ENCODE measurements around the gene COX7A2. TPM values are rescaled to one million over a fixed set of nuclear protein-coding genes. Genes with fewer than 3 reads are reported as not detected.
A peak's percentile ranks its signal among the peaks of the same experiment; 100 is the strongest.

Gene COX7A2
- total RNA-seq, 4 donors from 2014 or later: 166 to 413 (median 222) TPM

DNA sequence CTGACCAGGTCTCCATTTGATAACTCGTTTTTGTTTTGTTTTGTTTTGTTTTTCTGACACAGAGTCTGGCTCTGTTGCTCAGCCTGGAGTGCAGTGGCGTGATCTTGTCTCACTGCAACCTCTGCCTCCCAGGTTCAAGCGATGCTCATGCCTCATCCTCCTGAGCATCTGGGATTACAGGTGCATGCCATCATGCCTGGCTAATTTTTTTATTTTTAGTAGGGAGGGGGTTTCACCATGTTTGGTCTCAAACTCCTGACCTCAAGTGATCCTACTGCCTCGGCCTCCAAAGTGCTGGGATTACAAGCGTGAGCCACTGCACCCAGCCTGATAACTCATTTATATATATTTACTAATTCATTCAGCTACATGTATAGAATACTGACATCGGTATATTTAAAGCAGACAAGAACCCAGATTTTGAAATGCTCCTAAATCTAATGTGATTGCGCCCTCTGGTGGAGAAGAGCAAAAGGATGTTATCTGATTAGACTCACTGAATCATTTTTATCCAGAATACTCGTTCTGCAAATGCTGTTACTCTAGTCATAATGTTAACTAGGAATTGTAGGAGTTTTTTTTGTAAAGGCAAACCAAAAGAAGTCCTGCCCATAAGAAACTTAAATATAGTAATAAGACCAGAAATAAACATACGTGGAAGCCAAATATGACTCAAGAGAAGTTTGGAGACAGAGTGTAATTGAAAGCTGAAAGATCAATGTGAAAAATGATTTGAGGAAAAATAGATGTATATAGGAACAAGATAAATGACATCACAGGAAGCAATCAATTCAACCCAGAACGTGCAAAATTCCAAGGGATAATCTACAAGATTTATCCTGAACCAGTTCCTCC, 32.5 kb downstream of the COX7A2 start:
- in situ Hi-C loops (cut with MboI; ENCODE audit: low sequenced_read_pairs in 4 of 4): loop anchor here (10.0 to 25.0 kb wide), 7 partner anchors 799 to 1549 kb away; partner anchors contain the start of gene SLC17A5 (in 1 of the 4)
- no peaks in the 10 kb centered on the region for H3K36me3 ChIP-seq
- TF ChIP-seq POLR2A (IDR thresholded peaks at IDR 0.05): no peak
- TF ChIP-seq, protein P1, sequence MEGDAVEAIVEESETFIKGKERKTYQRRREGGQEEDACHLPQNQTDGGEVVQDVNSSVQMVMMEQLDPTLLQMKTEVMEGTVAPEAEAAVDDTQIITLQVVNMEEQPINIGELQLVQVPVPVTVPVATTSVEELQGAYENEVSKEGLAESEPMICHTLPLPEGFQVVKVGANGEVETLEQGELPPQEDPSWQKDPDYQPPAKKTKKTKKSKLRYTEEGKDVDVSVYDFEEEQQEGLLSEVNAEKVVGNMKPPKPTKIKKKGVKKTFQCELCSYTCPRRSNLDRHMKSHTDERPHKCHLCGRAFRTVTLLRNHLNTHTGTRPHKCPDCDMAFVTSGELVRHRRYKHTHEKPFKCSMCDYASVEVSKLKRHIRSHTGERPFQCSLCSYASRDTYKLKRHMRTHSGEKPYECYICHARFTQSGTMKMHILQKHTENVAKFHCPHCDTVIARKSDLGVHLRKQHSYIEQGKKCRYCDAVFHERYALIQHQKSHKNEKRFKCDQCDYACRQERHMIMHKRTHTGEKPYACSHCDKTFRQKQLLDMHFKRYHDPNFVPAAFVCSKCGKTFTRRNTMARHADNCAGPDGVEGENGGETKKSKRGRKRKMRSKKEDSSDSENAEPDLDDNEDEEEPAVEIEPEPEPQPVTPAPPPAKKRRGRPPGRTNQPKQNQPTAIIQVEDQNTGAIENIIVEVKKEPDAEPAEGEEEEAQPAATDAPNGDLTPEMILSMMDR (IDR thresholded peaks at IDR 0.05 in 4 of 5, conservative IDR thresholded peaks at IDR 0.05 in 1 of 5): peak; percentile 53 to 81 (median 63)
- ATAC-seq (no peak), DNase-seq (no peak)
- peaks cover 0 to 4% of the 10 kb centered on the region in 2 donors for H3K4me1 ChIP-seq
- H3K4me3 ChIP-seq: no peak overlapping the region
- intact Hi-C loops (cut with DNase I; ENCODE audit: low total_unique reads): no loop called here
- H3K27ac ChIP-seq: no peak overlapping the region
- peaks cover 0 to 14% (median 10%) of the 10 kb centered on the region in 3 donors for H3K27me3 ChIP-seq
- no peaks in the 10 kb centered on the region for H3K9me3 ChIP-seq

- intact Hi-C loops (cut with DNase I; ENCODE audit: low total_unique reads) (loop anchor here (1.0 to 10.0 kb wide), 9 partner anchors 112 to 1694 kb away; no protein-coding TSS in a partner anchor), in situ Hi-C loops (cut with MboI; ENCODE audit: low sequenced_read_pairs in 4 of 4) (loop anchor here (10.0 to 25.0 kb wide), 9 partner anchors 454 to 1547 kb away; partner anchors contain the start of gene SLC17A5 (in 1 of the 4))
- Histone ChIP-seq H3K4me1 (peaks cover 5 to 21% of the 10 kb centered on the region in 2 donors), H3K36me3 (no peaks in the 10 kb centered on the region), H3K4me3 (no peak overlapping the region), H3K9me3 (no peaks in the 10 kb centered on the region), H3K27ac (no peak overlapping the region), H3K27me3 (peaks cover 13 to 32% (median 25%) of the 10 kb centered on the region in 3 donors)
- DNase-seq (no peak), ATAC-seq (no peak)
- no peak for TF ChIP-seq POLR2A (IDR thresholded peaks at IDR 0.05)
- TF ChIP-seq, protein P1 (IDR thresholded peaks at IDR 0.05 in 4 of 5, conservative IDR thresholded peaks at IDR 0.05 in 1 of 5): no peak
These were observed 34.3 kb downstream of the COX7A2 start for GRCh38 chr6:75209184-75209723.

- Histone ChIP-seq H3K9me3 (no peaks in the 10 kb centered on the region), H3K36me3 (no peaks in the 10 kb centered on the region), H3K27ac (peak overlapping the region in 3 of 4 donors; percentile 29 to 55 (median 29)), H3K4me1 (peaks cover 5 to 27% of the 10 kb centered on the region in 2 donors), H3K4me3 (peak overlapping the region in 3 of 4 donors; percentile 28 to 56 (median 36)), H3K27me3 (peaks cover 19 to 40% (median 33%) of the 10 kb centered on the region in 3 donors)
- peak; percentile 64 to 71 for ATAC-seq
- DNase-seq: peak; percentile 53 to 71
- in situ Hi-C loops (cut with MboI; ENCODE audit: low sequenced_read_pairs in 4 of 4) (loop anchor here (10.0 to 25.0 kb wide), 9 partner anchors 454 to 1546 kb away; partner anchors contain the start of gene SLC17A5 (in 1 of the 4)), intact Hi-C loops (cut with DNase I; ENCODE audit: low total_unique reads) (loop anchor here (1.0 to 10.0 kb wide), 9 partner anchors 111 to 1694 kb away; no protein-coding TSS in a partner anchor)
- no peak for TF ChIP-seq POLR2A (IDR thresholded peaks at IDR 0.05)
- TF ChIP-seq, protein P1 (IDR thresholded peaks at IDR 0.05 in 4 of 5, conservative IDR thresholded peaks at IDR 0.05 in 1 of 5): peak; percentile 80 to 89 (median 86)
These were observed 35.1 kb downstream of the COX7A2 start for GRCh38 chr6:75208298-75209183.

All from gastrocnemius medialis (tissue), 4 donors.